MM.1S (cell line): ENCODE measurements around the gene SOX14.

ENCODE experiments used
- DNase-seq: peaks from one replicate; pipeline ENCODE4 v3.0.0-alpha.2; 2015
- H2AFZ ChIP-seq: fragments of 300-600 bp; sonication (generic); 2 replicates; pipeline ENCODE4 v1.6.0; 2016; ENCODE audit warnings: antibody characterized with exemption, low read length
- H3F3A ChIP-seq: fragments of 300-600 bp; sonication (generic); 2 replicates; pipeline ENCODE4 v1.6.1; 2016; ENCODE audit warnings: mild to moderate bottlenecking, antibody characterized with exemption, low read length, moderate library complexity, mixed read lengths; ENCODE audit not compliant: insufficient read depth
- H3K27ac ChIP-seq: fragments of 300-600 bp; sonication (generic); 2 replicates; pipeline ENCODE4 v1.5.1; 2016; ENCODE audit warnings: mild to moderate bottlenecking, low read length
- H3K27me3 ChIP-seq: fragments of 300-600 bp; sonication (generic); replicated peaks from 2 replicates; pipeline ENCODE4 v1.6.0; 2016; ENCODE audit warnings: low read length; ENCODE audit not compliant: insufficient read depth
- H3K36me3 ChIP-seq: fragments of 300-600 bp; sonication (generic); replicated peaks from 2 replicates; pipeline ENCODE4 v1.6.1; 2016; ENCODE audit warnings: mild to moderate bottlenecking, low read length, mixed read lengths; ENCODE audit not compliant: insufficient read depth
- H3K4me1 ChIP-seq: fragments of 300-600 bp; sonication (generic); 2 replicates; pipeline ENCODE4 v1.6.1; 2016; ENCODE audit warnings: low read length, mixed read lengths
- H3K4me2 ChIP-seq: fragments of 300-600 bp; sonication (generic); 2 replicates; pipeline ENCODE4 v1.6.0; 2016; ENCODE audit warnings: low read depth, low read length
- H3K4me3 ChIP-seq: fragments of 300-600 bp; sonication (generic); 2 replicates; pipeline ENCODE4 v1.5.1; 2016; ENCODE audit warnings: low read length, mixed read lengths
- H3K79me2 ChIP-seq: fragments of 300-600 bp; sonication (generic); 2 replicates; pipeline ENCODE4 v1.6.1; 2016; ENCODE audit warnings: mixed run types, low read length, mixed read lengths
- H3K9ac ChIP-seq: fragments of 300-600 bp; sonication (generic); 2 replicates; pipeline ENCODE4 v1.6.1; 2016; ENCODE audit warnings: low read length, mixed read lengths
- H3K9me2 ChIP-seq: fragments of 300-600 bp; sonication (generic); replicated peaks from 2 replicates; pipeline ENCODE4 v1.6.1; 2016; ENCODE audit warnings: mild to moderate bottlenecking, low read length, mixed read lengths; ENCODE audit not compliant: insufficient read depth
- H3K9me3 ChIP-seq: fragments of 300-600 bp; sonication (generic); replicated peaks from 2 replicates; pipeline ENCODE4 v1.6.1; 2016; ENCODE audit warnings: mild to moderate bottlenecking, low read length, mixed read lengths; ENCODE audit not compliant: insufficient read depth
- H4K20me1 ChIP-seq: fragments of 300-600 bp; sonication (generic); 2 replicates; pipeline ENCODE4 v1.6.1; 2016; ENCODE audit warnings: mild to moderate bottlenecking, low read length, moderate library complexity, mixed read lengths; ENCODE audit not compliant: insufficient read depth
- EZH2 ChIP-seq: fragments of 300-600 bp; sonication (generic); optimal IDR thresholded peaks from 2 replicates; pipeline ENCODE3; 2017; ENCODE audit warnings: low read depth, mild to moderate bottlenecking, antibody characterized with exemption, low read length, mixed read lengths
- EZH2phosphoT487 ChIP-seq: fragments of 300-600 bp; sonication (generic); IDR thresholded peaks from 2 replicates; pipeline ENCODE4 v1.6.1; 2018; ENCODE audit warnings: antibody characterized with exemption, low read length
- TF ChIP-seq, protein P1 (sequence below): fragments of 300-600 bp; sonication (generic); IDR thresholded peaks from 2 replicates; pipeline ENCODE4 v1.5.1; 2016; ENCODE audit warnings: antibody characterized with exemption, low read length, mixed read lengths

SOX14 gene

GRCh38 chr3:137770066-137770834 lies 6.1 kb downstream of the SOX14 start:
- Histone ChIP-seq H3K27me3 (peaks cover 25% of the 10 kb centered on the region), H3K4me1 (no peaks in the 10 kb centered on the region), H3K9me3 (no peaks in the 10 kb centered on the region), H3K4me3 (no peak overlapping the region), H3K27ac (no peak overlapping the region), H3K4me2 (no peak overlapping the region), H3K36me3 (no peaks in the 10 kb centered on the region), H3F3A (no peaks in the 10 kb centered on the region), H2AFZ (no peak overlapping the region), H3K9ac (no peak overlapping the region), H4K20me1 (no peaks in the 10 kb centered on the region), H3K79me2 (no peaks in the 10 kb centered on the region), H3K9me2 (no peaks in the 10 kb centered on the region)
- no peak for DNase-seq
- no peak for TF ChIP-seq EZH2phosphoT487
- TF ChIP-seq EZH2: no peak
- TF ChIP-seq, protein P1, sequence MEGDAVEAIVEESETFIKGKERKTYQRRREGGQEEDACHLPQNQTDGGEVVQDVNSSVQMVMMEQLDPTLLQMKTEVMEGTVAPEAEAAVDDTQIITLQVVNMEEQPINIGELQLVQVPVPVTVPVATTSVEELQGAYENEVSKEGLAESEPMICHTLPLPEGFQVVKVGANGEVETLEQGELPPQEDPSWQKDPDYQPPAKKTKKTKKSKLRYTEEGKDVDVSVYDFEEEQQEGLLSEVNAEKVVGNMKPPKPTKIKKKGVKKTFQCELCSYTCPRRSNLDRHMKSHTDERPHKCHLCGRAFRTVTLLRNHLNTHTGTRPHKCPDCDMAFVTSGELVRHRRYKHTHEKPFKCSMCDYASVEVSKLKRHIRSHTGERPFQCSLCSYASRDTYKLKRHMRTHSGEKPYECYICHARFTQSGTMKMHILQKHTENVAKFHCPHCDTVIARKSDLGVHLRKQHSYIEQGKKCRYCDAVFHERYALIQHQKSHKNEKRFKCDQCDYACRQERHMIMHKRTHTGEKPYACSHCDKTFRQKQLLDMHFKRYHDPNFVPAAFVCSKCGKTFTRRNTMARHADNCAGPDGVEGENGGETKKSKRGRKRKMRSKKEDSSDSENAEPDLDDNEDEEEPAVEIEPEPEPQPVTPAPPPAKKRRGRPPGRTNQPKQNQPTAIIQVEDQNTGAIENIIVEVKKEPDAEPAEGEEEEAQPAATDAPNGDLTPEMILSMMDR: no peak

DNA sequence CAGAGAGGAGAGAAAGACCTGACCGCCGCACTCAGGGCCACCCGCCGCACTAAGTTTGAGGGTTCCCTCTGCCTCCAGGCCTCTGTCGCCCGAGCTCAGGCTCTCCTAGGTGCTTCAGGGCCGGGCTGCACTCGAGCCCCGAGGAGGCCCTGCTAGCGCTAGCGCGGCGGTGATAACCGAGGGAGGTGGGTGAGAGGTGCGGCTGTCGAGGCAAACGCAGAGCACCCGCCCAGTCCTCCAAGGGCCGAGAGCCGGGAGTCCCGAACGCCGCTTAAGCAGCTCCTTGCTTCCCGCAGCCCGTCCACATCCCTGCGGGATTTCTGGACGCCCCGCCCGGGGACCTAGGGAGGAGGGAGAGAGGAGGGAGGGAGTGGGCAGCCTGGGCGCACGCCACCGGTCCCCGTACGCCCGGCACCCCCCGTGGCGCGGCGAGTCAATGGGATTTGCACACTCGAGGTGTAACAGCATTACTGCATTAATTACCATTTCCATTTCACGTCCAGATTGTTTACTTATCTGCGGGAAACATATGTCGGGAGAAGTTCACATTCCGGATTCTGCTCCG lies 6.8 kb downstream of the SOX14 start:
- Histone ChIP-seq H3K9me3 (no peaks in the 10 kb centered on the region), H3K27ac (no peak overlapping the region), H3K9me2 (no peaks in the 10 kb centered on the region), H3K4me2 (no peak overlapping the region), H3F3A (no peaks in the 10 kb centered on the region), H3K4me3 (no peak overlapping the region), H3K4me1 (no peaks in the 10 kb centered on the region), H3K9ac (no peak overlapping the region), H3K79me2 (no peaks in the 10 kb centered on the region), H2AFZ (no peak overlapping the region), H4K20me1 (no peaks in the 10 kb centered on the region), H3K27me3 (peaks cover 23% of the 10 kb centered on the region), H3K36me3 (no peaks in the 10 kb centered on the region)
- DNase-seq: no peak
- TF ChIP-seq EZH2 (no peak), EZH2phosphoT487 (no peak)
- TF ChIP-seq, protein P1: no peak

DNA sequence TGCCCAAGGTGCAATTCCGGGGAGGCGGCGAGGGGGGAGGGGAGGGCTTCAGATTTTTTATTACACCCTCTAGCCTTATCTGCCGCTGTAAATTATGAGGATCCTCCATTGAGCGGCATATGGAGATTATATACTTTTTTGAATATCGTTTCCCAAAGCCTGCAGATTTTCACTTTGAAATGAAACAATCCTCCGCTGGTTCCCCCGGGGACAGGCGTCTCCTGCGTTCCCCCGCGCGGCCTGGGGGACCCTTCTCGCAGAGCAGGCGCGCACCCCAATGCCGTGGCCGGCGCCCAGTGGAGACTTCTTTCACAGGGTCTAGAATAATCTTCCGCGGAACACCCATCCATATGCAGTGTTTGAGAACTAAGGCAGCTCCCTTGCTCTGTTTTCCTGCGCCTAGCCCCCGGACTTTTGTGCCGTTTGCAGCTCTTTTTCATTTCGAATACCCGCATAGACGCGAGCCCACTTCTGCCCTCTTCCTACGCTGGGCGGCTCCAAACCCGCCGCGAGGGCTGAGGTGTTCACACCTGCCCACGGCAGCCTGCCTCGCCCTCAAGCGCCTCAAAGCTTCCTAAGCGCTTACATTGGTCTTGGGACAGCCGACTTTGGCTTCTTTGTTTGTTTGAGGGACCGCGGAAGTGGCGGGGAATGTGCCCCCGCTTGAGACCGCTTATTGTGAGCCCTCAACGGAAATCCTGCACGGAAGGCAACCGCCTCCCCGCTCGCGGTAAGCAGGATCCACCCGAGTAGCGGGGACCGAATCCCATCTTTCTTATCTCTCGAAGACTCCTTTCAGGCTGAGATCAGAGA lies 7.5 kb downstream of the SOX14 start:
- TF ChIP-seq EZH2: no peak
- TF ChIP-seq, protein P1: no peak
- TF ChIP-seq EZH2phosphoT487: no peak
- Histone ChIP-seq H3K27me3 (peaks cover 16% of the 10 kb centered on the region), H3K36me3 (no peaks in the 10 kb centered on the region), H3K4me1 (no peaks in the 10 kb centered on the region), H3K79me2 (no peaks in the 10 kb centered on the region), H3K9ac (no peak overlapping the region), H3K4me3 (no peak overlapping the region), H3K9me2 (no peaks in the 10 kb centered on the region), H3K9me3 (no peaks in the 10 kb centered on the region), H4K20me1 (no peaks in the 10 kb centered on the region), H3K4me2 (no peak overlapping the region), H2AFZ (no peak overlapping the region), H3K27ac (no peak overlapping the region), H3F3A (no peaks in the 10 kb centered on the region)
- DNase-seq: no peak
